HCT116 (cell line): ENCODE measurements around the gene RNASEH2C. TPM values are rescaled to one million over a fixed set of nuclear protein-coding genes. Genes with fewer than 3 reads are reported as not detected.

Experiments
- ATAC-seq: fragments of 200-7000 bp; cut with Tn5 transposase; 2 replicates; pipeline ENCODE4 v1.9.1; 2020; ENCODE audit warnings: mild to moderate bottlenecking, moderate library complexity
- BruUV-seq: library from RNA; stranded (reverse); fragments of 400-500 nt; replicated peaks from 2 replicates; lab custom pipeline; 2021; lab: Mats Ljungman, UMichigan
- CTCF ChIA-PET: fragments of 300-600 bp; sonication (Branson Sonifier 250); formaldehyde crosslinking; loops from one replicate; lab custom pipeline; 2021; ENCODE audit warnings: antibody characterized with exemption; lab: Charles Lee
- POLR2A ChIA-PET: fragments of 300-600, 350-600 bp; sonication (Branson Sonifier 250); formaldehyde crosslinking; loops from one replicate; lab custom pipeline; 2021; ENCODE audit warnings: antibody characterized with exemption; lab: Charles Lee
- RAD21 ChIA-PET, 2 experiments: fragments of 300-600 bp; sonication (Branson Sonifier 250); formaldehyde crosslinking; loops; one replicate each; lab custom pipeline; 2023; ENCODE audit warnings: low total read pairs in 2 of 2; ENCODE audit not compliant: uncharacterized antibody in 2 of 2, unreplicated experiment in 2 of 2, low non-redundant PET in 1 of 2; lab: Charles Lee
- DNase-seq: peaks from one replicate; pipeline ENCODE4 v3.0.0-alpha.2; 2010; ENCODE audit warnings: low read depth, low spot score
- H2AFZ ChIP-seq: fragments of 200-600 bp; shearing (Covaris generic), sonication (generic); 2 replicates; pipeline ENCODE4 v1.6.1; 2017; ENCODE audit warnings: low read depth, mixed run types, mixed read lengths, antibody characterized with exemption, low read length; ENCODE audit not compliant: poor library complexity, severe bottlenecking
- H3K27ac ChIP-seq: 2 replicates; pipeline ENCODE4 v1.5.1; 2012; ENCODE audit warnings: low read depth, low read length
- H3K27me3 ChIP-seq: fragments of 200-600 bp; sonication (generic); 2 replicates; pipeline ENCODE4 v1.6.1; 2016; ENCODE audit warnings: mixed run types, low read length, mixed read lengths; ENCODE audit not compliant: insufficient read depth
- H3K36me3 ChIP-seq, 2 experiments: fragments of 200-500 bp in 1 of 2; fragments of 200-600 bp in 1 of 2; sonication (Bioruptor generic) in 1 of 2; sonication (generic) in 1 of 2; 2 replicates each; pipeline versions ENCODE4 v1.5.1 to v1.6.1; 2014 to 2016; ENCODE audit warnings: low read length in 2 of 2, inconsistent platforms in 1 of 2, mixed read lengths in 1 of 2, mixed run types in 1 of 2; ENCODE audit not compliant: insufficient read depth in 2 of 2, control insufficient read depth in 1 of 2
- H3K4me1 ChIP-seq, 2 experiments: fragments of 200-600 bp in 1 of 2; sonication (generic) in 1 of 2; 2 replicates each; pipeline versions ENCODE4 v1.5.1 to v1.6.1; 2012 to 2017; ENCODE audit warnings: low read length in 2 of 2, inconsistent platforms in 1 of 2, mild to moderate bottlenecking in 1 of 2, mixed read lengths in 1 of 2, mixed run types in 1 of 2, moderate library complexity in 1 of 2; ENCODE audit not compliant: insufficient read depth in 2 of 2, control insufficient read depth in 1 of 2
- H3K4me2 ChIP-seq: fragments of 200-600 bp; sonication (generic); 2 replicates; pipeline ENCODE4 v1.6.1; 2017; ENCODE audit warnings: mixed run types, low read length, mixed read lengths
- H3K4me3 ChIP-seq, 2 experiments: fragments of 200-600 bp in 1 of 2; sonication (generic) in 1 of 2; replicated peaks in 1 of 2; 2 replicates each; pipeline ENCODE4 v1.5.1; 2011 to 2016; ENCODE audit warnings: low read length in 2 of 2, control low read depth in 1 of 2, low read depth in 1 of 2, mild to moderate bottlenecking in 1 of 2, mixed read lengths in 1 of 2, mixed run types in 1 of 2
- H3K79me2 ChIP-seq: fragments of 200-600 bp; sonication (generic); 2 replicates; pipeline ENCODE4 v1.6.1; 2017; ENCODE audit warnings: mild to moderate bottlenecking, mixed run types, low read length, moderate library complexity, mixed read lengths; ENCODE audit not compliant: insufficient read depth
- H3K9ac ChIP-seq: fragments of 200-600 bp; sonication (generic); 2 replicates; pipeline ENCODE4 v1.6.1; 2016; ENCODE audit warnings: low read length, mixed read lengths
- H3K9me2 ChIP-seq: fragments of 200-600 bp; sonication (generic), shearing (Covaris generic); 2 replicates; pipeline ENCODE4 v1.6.1; 2017; ENCODE audit warnings: mixed run types, mild to moderate bottlenecking, moderate library complexity; ENCODE audit not compliant: insufficient read depth
- H3K9me3 ChIP-seq, 2 experiments: fragments of 200-500 bp in 1 of 2; fragments of 200-600 bp in 1 of 2; sonication (Bioruptor generic) in 1 of 2; sonication (generic) in 1 of 2; 2 replicates each; pipeline ENCODE4 v1.6.1; 2014 to 2017; ENCODE audit warnings: low read length in 2 of 2, mixed read lengths in 2 of 2, inconsistent platforms in 1 of 2, low read depth in 1 of 2, mild to moderate bottlenecking in 1 of 2, mixed run types in 1 of 2, moderate library complexity in 1 of 2; ENCODE audit not compliant: control insufficient read depth in 1 of 2, insufficient read depth in 1 of 2
- H4K20me1 ChIP-seq: fragments of 200-600 bp; sonication (generic), shearing (Covaris generic); 2 replicates; pipeline ENCODE4 v1.6.1; 2017; ENCODE audit warnings: mixed run types, mild to moderate bottlenecking, moderate library complexity; ENCODE audit not compliant: insufficient read depth
- ATF3 ChIP-seq: IDR thresholded peaks from 2 replicates; pipeline ENCODE4 v1.6.1; 2012
- EGR1 ChIP-seq: IDR thresholded peaks from 2 replicates; pipeline ENCODE4 v1.6.1; 2012; ENCODE audit warnings: low read depth
- ELF1 ChIP-seq: IDR thresholded peaks from 2 replicates; pipeline ENCODE4 v1.6.1; 2012; ENCODE audit warnings: low read depth, borderline replicate concordance
- EZH2phosphoT487 ChIP-seq: fragments of 200-600 bp; IDR thresholded peaks from 2 replicates; pipeline ENCODE4 v1.6.1; 2018; ENCODE audit warnings: antibody characterized with exemption, borderline replicate concordance
- FOSL1 ChIP-seq: IDR thresholded peaks from 2 replicates; pipeline ENCODE4 v1.6.1; 2012; ENCODE audit warnings: low read depth
- POLR2A ChIP-seq: IDR thresholded peaks from 2 replicates; pipeline ENCODE4 v1.7.0; 2011; ENCODE audit warnings: borderline replicate concordance; ENCODE audit not compliant: insufficient read depth, insufficient read length; ENCODE audit errors: extremely low read depth
- REST ChIP-seq: IDR thresholded peaks from 2 replicates; pipeline ENCODE4 v1.6.1; 2012; ENCODE audit warnings: low read depth
- SP1 ChIP-seq: IDR thresholded peaks from 2 replicates; pipeline ENCODE4 v1.6.1; 2012; ENCODE audit warnings: low read depth
- SRF ChIP-seq: IDR thresholded peaks from 2 replicates; pipeline ENCODE4 v1.6.1; 2012; ENCODE audit warnings: low read depth
- TCF7L2 ChIP-seq: IDR thresholded peaks from 2 replicates; pipeline ENCODE4 v1.7.0; 2011; ENCODE audit warnings: borderline replicate concordance, inconsistent platforms; ENCODE audit not compliant: insufficient read depth, insufficient read length; ENCODE audit errors: extremely low read depth
- ZBTB33 ChIP-seq: IDR thresholded peaks from 2 replicates; pipeline ENCODE4 v1.6.1; 2011; ENCODE audit warnings: mild to moderate bottlenecking, low read length, moderate library complexity; ENCODE audit not compliant: insufficient replicate concordance; ENCODE audit errors: extremely low read depth
- ZFX ChIP-seq: fragments of 450-650 bp; IDR thresholded peaks from 2 replicates; pipeline ENCODE4 v1.6.1; 2017
- ZNF274 ChIP-seq: fragments of 200-500 bp; sonication (Bioruptor generic); IDR thresholded peaks from 2 replicates; pipeline ENCODE4 v1.6.1; 2014; ENCODE audit warnings: mild to moderate bottlenecking, low read depth, low read length, inconsistent platforms
- intact Hi-C: fragments of 100-400 bp; cut with micrococcal nuclease; formaldehyde crosslinking; loops from 2 replicates; pipeline ENCODE4 v1.10.0; 2022
- total RNA-seq: library from RNA; stranded (reverse); gene quantifications from one replicate; pipeline ENCODE4 v1.2.1, GENCODE V29; 2021; ENCODE audit not compliant: unreplicated experiment

The RNASEH2C gene
- total RNA-seq, 1 experiment from 2014 or later = 28.5 TPM

GRCh38 chr11:65718531-65718930 is 2.1 kb downstream of the RNASEH2C start:
- Histone ChIP-seq H3K9me2 (no peaks in the 10 kb centered on the region), H3K36me3 (peaks cover 16 to 46% of the 10 kb centered on the region in 2 experiments), H3K27me3 (no peaks in the 10 kb centered on the region), H3K4me1 (peaks cover 5 to 10% of the 10 kb centered on the region in 2 experiments; a peak in 3 of 4 replicates), H3K4me2 (no peak overlapping the region), H2AFZ (no peak overlapping the region), H4K20me1 (no peaks in the 10 kb centered on the region), H3K4me3 (no peak overlapping the region; a peak in 1 of 4 replicates), H3K79me2 (peaks cover 52% of the 10 kb centered on the region), H3K9me3 (no peaks in the 10 kb centered on the region), H3K27ac (no peak overlapping the region), H3K9ac (no peak overlapping the region)
- ChIA-PET RAD21 (no interaction called here), CTCF (interaction anchor here (1.2 kb wide), 1 partner anchor 141 kb away, joined by 4 read pairs; the partner anchor contains the start of gene MUS81), POLR2A (no interaction called here)
- TF ChIP-seq SP1 (no peak), POLR2A (no peak), ELF1 (no peak), EZH2phosphoT487 (no peak), ATF3 (no peak), SRF (no peak), ZBTB33 (no peak)
- BruUV-seq = no TSS peak
- no peak for DNase-seq
- ATAC-seq = no peak
- intact Hi-C loops = no loop called here

- Histone ChIP-seq H2AFZ (no peak overlapping the region), H3K9ac (no peak overlapping the region), H3K9me2 (no peaks in the 10 kb centered on the region), H3K9me3 (no peaks in the 10 kb centered on the region), H4K20me1 (no peaks in the 10 kb centered on the region), H3K79me2 (peaks cover 58% of the 10 kb centered on the region), H3K4me1 (peaks cover 7 to 15% of the 10 kb centered on the region in 2 experiments; a peak in 3 of 4 replicates), H3K4me3 (no peak overlapping the region), H3K27me3 (no peaks in the 10 kb centered on the region), H3K36me3 (peaks cover 16 to 51% of the 10 kb centered on the region in 2 experiments), H3K27ac (no peak overlapping the region), H3K4me2 (no peak overlapping the region)
- POLR2A ChIA-PET = no interaction called here
- intact Hi-C loops = no loop called here
- CTCF ChIA-PET = no interaction called here
- RAD21 ChIA-PET = no interaction called here
- DNase-seq = no peak
- BruUV-seq = no TSS peak
- ATAC-seq = no peak
- TF ChIP-seq FOSL1 = no peak
- TF ChIP-seq EGR1 = no peak
- no peak for TF ChIP-seq ZNF274
- TF ChIP-seq ELF1 = no peak
- TF ChIP-seq SP1 = no peak
- TF ChIP-seq TCF7L2 = no peak
- TF ChIP-seq ZFX = no peak
- TF ChIP-seq REST = no peak
- no peak for TF ChIP-seq SRF
- no peak for TF ChIP-seq ATF3
These were observed 2.7 kb downstream of the RNASEH2C start for GRCh38 chr11:65717906-65718305.
